ENCODE results near the gene OSBPL10. TPM values are rescaled to one million over a fixed set of nuclear protein-coding genes. Genes with fewer than 3 reads are reported as not detected.

Gene OSBPL10
- total and polyA plus RNA-seq, 8 donors = 1.8 to 37.7 (median 5.9) TPM

DNA sequence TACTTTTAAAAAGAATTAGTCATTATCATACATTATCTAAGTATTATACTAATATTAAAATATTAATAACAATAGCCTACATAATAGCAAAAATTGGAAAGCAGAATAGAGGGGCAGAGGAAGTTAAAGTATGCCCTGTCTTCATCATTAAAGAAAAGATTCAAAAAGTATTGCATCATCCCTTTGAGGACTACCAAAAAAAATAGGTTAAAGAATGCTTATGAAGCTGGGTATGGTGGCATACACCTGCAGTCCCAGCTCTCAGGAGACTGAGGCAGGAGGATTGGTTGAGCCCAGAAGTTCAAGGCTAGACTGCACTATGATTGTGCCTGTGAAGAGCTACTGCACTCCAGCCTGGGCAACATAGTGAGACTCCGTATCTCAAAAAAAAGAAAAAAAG lies 240.7 kb downstream of the OSBPL10 start:
- WGBS, 5 donors = 81 to 100% (median 94%) methylated on average over 1 of the region's 1 CpG
- Histone ChIP-seq H3K27me3 (no peaks in the 10 kb centered on the region), H3K27ac (no peak overlapping the region), H3K4me3 (no peak overlapping the region), H3K36me3 (no peaks in the 10 kb centered on the region), H3K4me1 (peaks cover 0 to 4% (median 2%) of the 10 kb centered on the region in 4 donors), H3K9me3 (no peaks in the 10 kb centered on the region)
- intact Hi-C loops (cut with DNase I; ENCODE audit: low total_unique reads) = no loop called here
- no peak for DNase-seq
- TF ChIP-seq POLR2A (IDR thresholded peaks at IDR 0.05) = no peak
- TF ChIP-seq CTCF (IDR thresholded peaks at IDR 0.05) = no peak
- no peak for TF ChIP-seq EP300 (IDR thresholded peaks at IDR 0.05)
- no peak for TF ChIP-seq POLR2AphosphoS5 (IDR thresholded peaks at IDR 0.05)

- Histone ChIP-seq H3K27me3 (no peaks in the 10 kb centered on the region), H3K36me3 (no peaks in the 10 kb centered on the region), H3K4me1 (peaks cover 0 to 11% (median 3%) of the 10 kb centered on the region in 4 donors), H3K4me3 (no peak overlapping the region), H3K9me3 (no peaks in the 10 kb centered on the region), H3K27ac (no peak overlapping the region)
- 51 to 76% (median 71%) methylated on average over 7 of the region's 7 CpGs for WGBS, 5 donors
- DNase-seq = no peak
- TF ChIP-seq POLR2AphosphoS5 (IDR thresholded peaks at IDR 0.05) (no peak), EP300 (IDR thresholded peaks at IDR 0.05) (no peak), POLR2A (IDR thresholded peaks at IDR 0.05) (no peak), CTCF (IDR thresholded peaks at IDR 0.05) (no peak)
- intact Hi-C loops (cut with DNase I; ENCODE audit: low total_unique reads) = no loop called here
These were observed 242.7 kb downstream of the OSBPL10 start for GRCh38 chr3:31738412-31738811.

- Histone ChIP-seq H3K36me3 (peaks cover 0 to 8% (median 0%) of the 10 kb centered on the region in 4 donors), H3K27ac (no peak overlapping the region), H3K4me3 (no peak overlapping the region), H3K4me1 (peaks cover 0 to 12% (median 8%) of the 10 kb centered on the region in 4 donors), H3K27me3 (no peaks in the 10 kb centered on the region), H3K9me3 (no peaks in the 10 kb centered on the region)
- intact Hi-C loops (cut with DNase I; ENCODE audit: low total_unique reads) = no loop called here
- no peak for TF ChIP-seq POLR2AphosphoS5 (IDR thresholded peaks at IDR 0.05)
- TF ChIP-seq EP300 (IDR thresholded peaks at IDR 0.05) = no peak
- no peak for TF ChIP-seq CTCF (IDR thresholded peaks at IDR 0.05)
- TF ChIP-seq POLR2A (IDR thresholded peaks at IDR 0.05) = no peak
- DNase-seq = no peak
- 90 to 95% (median 91%) methylated on average over 5 of the region's 5 CpGs for WGBS, 5 donors
These were observed 245.4 kb downstream of the OSBPL10 start for GRCh38 chr3:31735667-31736066.

DNA sequence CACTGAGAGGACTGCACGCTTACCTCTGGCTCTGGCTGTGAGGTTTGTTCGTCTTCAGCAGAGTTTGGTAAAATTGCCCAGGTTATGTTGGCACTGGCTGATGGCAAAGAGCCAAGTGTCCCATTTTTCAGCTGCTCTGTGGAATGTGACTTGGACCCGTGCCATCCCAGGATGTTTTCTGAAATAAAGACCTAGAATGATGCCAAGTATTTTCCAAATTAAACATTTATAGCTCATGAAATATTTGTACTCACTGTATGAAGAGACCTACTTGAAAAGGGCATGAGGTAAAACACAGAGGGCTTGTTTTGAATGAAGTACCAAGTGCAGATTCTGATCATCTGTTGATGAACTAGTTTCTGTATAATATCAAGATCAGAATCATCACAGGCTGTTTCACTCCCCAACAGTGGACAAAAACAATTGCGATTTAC lies 247.8 kb downstream of the OSBPL10 start:
- no peak overlapping the region for H3K27ac ChIP-seq
- no peaks in the 10 kb centered on the region for H3K27me3 ChIP-seq
- peak; percentile 40 to 65 for DNase-seq
- intact Hi-C loops (cut with DNase I; ENCODE audit: low total_unique reads) = no loop called here
- WGBS, 5 donors = 33 to 56% (median 49%) methylated on average over 4 of the region's 4 CpGs
- peaks cover 0 to 9% (median 6%) of the 10 kb centered on the region in 4 donors for H3K4me1 ChIP-seq
- no peaks in the 10 kb centered on the region for H3K9me3 ChIP-seq
- H3K36me3 ChIP-seq = peaks cover 0 to 8% (median 0%) of the 10 kb centered on the region in 4 donors
- no peak overlapping the region for H3K4me3 ChIP-seq
- TF ChIP-seq POLR2AphosphoS5 (IDR thresholded peaks at IDR 0.05) (no peak), EP300 (IDR thresholded peaks at IDR 0.05) (no peak), CTCF (IDR thresholded peaks at IDR 0.05) (no peak), POLR2A (IDR thresholded peaks at IDR 0.05) (no peak)

Data from stomach (tissue), 9 donors.